BJ (cell line): ENCODE data around the gene RHCG. TPM values are rescaled to one million over a fixed set of nuclear protein-coding genes. Genes with fewer than 3 reads are reported as not detected.

ENCODE experiments used
- CTCF ChIA-PET: fragments of 350-600 bp; formaldehyde crosslinking; extraction: SDS; loops from one replicate; lab custom pipeline; 2021; ENCODE audit warnings: antibody characterized with exemption, inconsistent platforms; lab: Yijun Ruan, JAX
- POLR2A ChIA-PET: fragments of 300-600 bp; sonication (Branson Sonifier 250); formaldehyde crosslinking; extraction: SDS; loops from one replicate; lab custom pipeline; 2021; ENCODE audit warnings: antibody characterized with exemption; lab: Charles Lee
- DNase-seq: peaks from one replicate; pipeline ENCODE4 v3.0.0-alpha.2; 2011; ENCODE audit warnings: low read depth
- H3K27me3 ChIP-seq: 2 replicates; pipeline ENCODE4 v1.6.0; 2011; ENCODE audit warnings: low read length; ENCODE audit not compliant: control insufficient read depth, insufficient read depth
- H3K36me3 ChIP-seq: 2 replicates; pipeline ENCODE4 v1.5.1; 2011; ENCODE audit warnings: low read length; ENCODE audit not compliant: control insufficient read depth, insufficient read depth
- H3K4me3 ChIP-seq: 2 replicates; pipeline ENCODE4 v1.5.1; 2011; ENCODE audit warnings: low read depth, mild to moderate bottlenecking, control low read depth, low read length
- polyA plus RNA-seq: library from polyadenylated mRNA; depleted of rRNA; stranded (reverse); fragments of >200 nt; gene quantifications from 2 replicates; pipeline ENCODE4 v1.2.3, GENCODE V29; 2011
- TF ChIP-seq, protein P1 (sequence below): IDR thresholded peaks from 2 replicates; pipeline ENCODE4 v1.5.1; 2011; ENCODE audit warnings: low read depth, mild to moderate bottlenecking, control low read depth, inconsistent platforms, low read length, moderate library complexity; ENCODE audit not compliant: insufficient read depth

Gene RHCG
- polyA plus RNA-seq, 1 experiment, result not detected

DNA sequence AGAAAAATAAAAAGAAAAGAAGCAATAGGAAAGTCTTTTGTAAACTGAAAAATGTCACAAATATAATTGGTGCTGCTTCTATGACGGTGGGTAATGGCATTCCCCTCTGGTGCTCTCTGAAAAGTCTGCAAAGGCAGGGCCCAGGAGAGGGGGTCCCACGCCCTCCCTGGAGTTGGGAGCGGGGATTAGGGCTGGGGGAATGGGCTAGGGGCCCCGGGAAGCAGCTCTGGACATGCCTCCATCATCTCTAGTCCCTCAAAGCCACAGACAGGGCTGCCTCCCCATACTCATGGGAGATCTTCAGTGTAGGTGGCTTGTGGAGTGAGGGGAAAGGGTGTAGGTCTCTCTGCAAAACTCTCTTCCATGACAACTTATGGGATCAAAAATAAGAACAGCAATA lies 7.8 kb upstream of the RHCG start:
- POLR2A ChIA-PET, result no interaction called here
- peaks cover 23% of the 10 kb centered on the region for H3K27me3 ChIP-seq

GRCh38 chr15:89502867-89503595 lies 6.6 kb upstream of the RHCG start:
- Histone ChIP-seq H3K27me3 (peaks cover 23% of the 10 kb centered on the region), H3K36me3 (no peaks in the 10 kb centered on the region; the same call in 1 of the 2 replicates), H3K4me3 (no peak overlapping the region)
- CTCF ChIA-PET, result interaction anchor here (0.8 to 0.9 kb wide), 3 partner anchors 11 to 1450 kb away, joined by 3 read pairs; no protein-coding TSS in a partner anchor
- POLR2A ChIA-PET, result no interaction called here
- DNase-seq, result no peak
- TF ChIP-seq, protein P1, sequence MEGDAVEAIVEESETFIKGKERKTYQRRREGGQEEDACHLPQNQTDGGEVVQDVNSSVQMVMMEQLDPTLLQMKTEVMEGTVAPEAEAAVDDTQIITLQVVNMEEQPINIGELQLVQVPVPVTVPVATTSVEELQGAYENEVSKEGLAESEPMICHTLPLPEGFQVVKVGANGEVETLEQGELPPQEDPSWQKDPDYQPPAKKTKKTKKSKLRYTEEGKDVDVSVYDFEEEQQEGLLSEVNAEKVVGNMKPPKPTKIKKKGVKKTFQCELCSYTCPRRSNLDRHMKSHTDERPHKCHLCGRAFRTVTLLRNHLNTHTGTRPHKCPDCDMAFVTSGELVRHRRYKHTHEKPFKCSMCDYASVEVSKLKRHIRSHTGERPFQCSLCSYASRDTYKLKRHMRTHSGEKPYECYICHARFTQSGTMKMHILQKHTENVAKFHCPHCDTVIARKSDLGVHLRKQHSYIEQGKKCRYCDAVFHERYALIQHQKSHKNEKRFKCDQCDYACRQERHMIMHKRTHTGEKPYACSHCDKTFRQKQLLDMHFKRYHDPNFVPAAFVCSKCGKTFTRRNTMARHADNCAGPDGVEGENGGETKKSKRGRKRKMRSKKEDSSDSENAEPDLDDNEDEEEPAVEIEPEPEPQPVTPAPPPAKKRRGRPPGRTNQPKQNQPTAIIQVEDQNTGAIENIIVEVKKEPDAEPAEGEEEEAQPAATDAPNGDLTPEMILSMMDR, result no peak

More for the DNA sequence above, 7.8 kb upstream of the RHCG start:
- no peaks in the 10 kb centered on the region; the same call in 1 of the 2 replicates for H3K36me3 ChIP-seq
- CTCF ChIA-PET, result interaction anchor here (0.8 to 0.9 kb wide), 2 partner anchors 177 to 1449 kb away, joined by 3 read pairs; no protein-coding TSS in a partner anchor
- H3K4me3 ChIP-seq, result no peak overlapping the region
- TF ChIP-seq, protein P1, result no peak
- no peak for DNase-seq

DNA sequence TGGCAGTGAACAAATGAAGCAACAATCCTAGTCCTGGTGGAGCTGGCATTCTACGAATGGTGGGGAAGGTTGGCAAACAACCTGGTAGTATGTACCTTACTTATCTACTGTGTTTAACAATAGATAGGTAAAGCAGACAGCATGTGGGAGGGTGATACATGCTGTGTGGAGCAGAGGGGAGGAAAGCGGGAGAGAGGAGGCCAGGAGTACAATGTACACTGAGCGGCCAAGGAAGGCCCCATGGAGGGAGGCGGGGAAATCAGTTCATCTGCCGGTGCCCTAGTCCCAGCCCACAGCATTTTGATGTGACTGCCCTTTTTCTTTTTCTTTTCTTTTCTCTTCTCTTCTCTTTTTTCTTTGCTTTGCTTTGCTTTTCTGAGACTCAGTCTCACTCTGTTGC lies 5.3 kb upstream of the RHCG start:
- DNase-seq, result no peak
- TF ChIP-seq, protein P1, result no peak
- POLR2A ChIA-PET, result no interaction called here
- Histone ChIP-seq H3K36me3 (no peaks in the 10 kb centered on the region; the same call in 1 of the 2 replicates), H3K27me3 (peaks cover 27% of the 10 kb centered on the region), H3K4me3 (no peak overlapping the region)
- CTCF ChIA-PET, result no interaction called here

- POLR2A ChIA-PET, result no interaction called here
- Histone ChIP-seq H3K4me3 (no peak overlapping the region), H3K27me3 (peaks cover 32% of the 10 kb centered on the region), H3K36me3 (no peaks in the 10 kb centered on the region; the same call in 1 of the 2 replicates)
- DNase-seq, result no peak
- TF ChIP-seq, protein P1, result peak; percentile 30; the same call in 1 of the 2 replicates
- CTCF ChIA-PET, result interaction anchor here (0.6 to 1.7 kb wide), 5 partner anchors 31 to 147 kb away, joined by 3 to 6 read pairs (median 3); no protein-coding TSS in a partner anchor
These were observed 4.3 kb upstream of the RHCG start for GRCh38 chr15:89500397-89501270.
